SK-N-SH treated with all-trans-retinoic acid at 6 μM for 48 hours (cell line): ENCODE measurements around the gene EPHA4.

ENCODE experiments used
- ATAC-seq: fragments of 200-7000 bp; cut with Tn5 transposase; 3 replicates; pipeline ENCODE4 v1.9.1; 2020; ENCODE audit warnings: mild to moderate bottlenecking, moderate library complexity
- ARNTL ChIP-seq: fragments of 450-650 bp; formaldehyde crosslinking; IDR thresholded peaks from 2 replicates; pipeline ENCODE4 v1.5.0; 2020; ENCODE audit warnings: low read depth, mild to moderate bottlenecking, moderate library complexity, borderline replicate concordance
- BACH2 ChIP-seq: fragments of 250-450 bp; sonication (Bioruptor Pico); IDR thresholded peaks from 2 replicates; pipeline ENCODE4 v1.9.0; 2021; ENCODE audit warnings: mild to moderate bottlenecking, borderline replicate concordance
- CREB5 ChIP-seq: fragments of 250-450 bp; sonication (Bioruptor Pico); IDR thresholded peaks from 2 replicates; pipeline ENCODE4 v1.5.1; 2020; ENCODE audit warnings: low read depth, mild to moderate bottlenecking, moderate library complexity
- CSDC2 ChIP-seq: fragments of 250-450 bp; sonication (Bioruptor Pico); IDR thresholded peaks from 2 replicates; pipeline ENCODE4 v1.5.0; 2020; ENCODE audit warnings: mild to moderate bottlenecking, moderate library complexity
- ESRRG ChIP-seq: fragments of 250-450 bp; sonication (Bioruptor Pico); IDR thresholded peaks from 2 replicates; pipeline ENCODE4 v1.6.1; 2021; ENCODE audit warnings: mild to moderate bottlenecking
- GLIS3 ChIP-seq: fragments of 250-450 bp; sonication (Bioruptor Pico); IDR thresholded peaks from 2 replicates; pipeline ENCODE4 v1.5.0; 2020; ENCODE audit warnings: mild to moderate bottlenecking, moderate library complexity
- ISL1 ChIP-seq: fragments of 250-450 bp; sonication (Bioruptor Pico); IDR thresholded peaks from 2 replicates; pipeline ENCODE4 v2.1.2; 2022; ENCODE audit warnings: mild to moderate bottlenecking, moderate library complexity
- OSR1 ChIP-seq: fragments of 250-450 bp; sonication (Bioruptor Pico); IDR thresholded peaks from 2 replicates; pipeline ENCODE4 v1.8.0; 2022; ENCODE audit warnings: moderate library complexity, mild to moderate bottlenecking, inconsistent platforms
- PATZ1 ChIP-seq: fragments of 250-450 bp; sonication (Bioruptor Pico); IDR thresholded peaks from 2 replicates; pipeline ENCODE4 v1.8.0; 2020; ENCODE audit warnings: mild to moderate bottlenecking, moderate library complexity, borderline replicate concordance
- POU6F1 ChIP-seq: fragments of 250-450 bp; sonication (Bioruptor Pico); IDR thresholded peaks from 2 replicates; pipeline ENCODE4 v1.8.0; 2021; ENCODE audit warnings: low read depth, mild to moderate bottlenecking, moderate library complexity, borderline replicate concordance
- PPARA ChIP-seq: fragments of 250-450 bp; sonication (Bioruptor Pico); IDR thresholded peaks from 2 replicates; pipeline ENCODE4 v1.5.0; 2020; ENCODE audit warnings: mild to moderate bottlenecking, borderline replicate concordance
- RARB ChIP-seq: fragments of 250-450 bp; sonication (Bioruptor Pico); IDR thresholded peaks from 2 replicates; pipeline ENCODE4 v1.8.0; 2021; ENCODE audit warnings: mild to moderate bottlenecking, moderate library complexity
- SNAI2 ChIP-seq: fragments of 250-450 bp; sonication (Bioruptor Pico); IDR thresholded peaks from 2 replicates; pipeline ENCODE4 v1.5.0; 2020; ENCODE audit warnings: mild to moderate bottlenecking, moderate library complexity
- TCF4 ChIP-seq: fragments of 250-450 bp; sonication (Bioruptor Pico); IDR thresholded peaks from 2 replicates; pipeline ENCODE4 v1.8.0; 2021; ENCODE audit warnings: mild to moderate bottlenecking, moderate library complexity, borderline replicate concordance
- TOX ChIP-seq: fragments of 250-450 bp; sonication (Bioruptor Pico); IDR thresholded peaks from 2 replicates; pipeline ENCODE4 v1.8.0; 2021; ENCODE audit warnings: mild to moderate bottlenecking, moderate library complexity, borderline replicate concordance
- TSHZ2 ChIP-seq: fragments of 250-450 bp; sonication (Bioruptor Pico); IDR thresholded peaks from 2 replicates; pipeline ENCODE4 v1.5.0; 2020; ENCODE audit warnings: mild to moderate bottlenecking, moderate library complexity
- ZC3H10 ChIP-seq: fragments of 250-450 bp; sonication (Bioruptor Pico); IDR thresholded peaks from 2 replicates; pipeline ENCODE4 v1.5.1; 2021; ENCODE audit warnings: mild to moderate bottlenecking, moderate library complexity
- ZFP3 ChIP-seq: fragments of 250-450 bp; sonication (Bioruptor Pico); IDR thresholded peaks from 2 replicates; pipeline ENCODE4 v1.5.0; 2020; ENCODE audit warnings: mild to moderate bottlenecking, moderate library complexity
- ZFP30 ChIP-seq: fragments of 450-650 bp; formaldehyde crosslinking; IDR thresholded peaks from 2 replicates; pipeline ENCODE4 v1.5.0; 2022; ENCODE audit warnings: mild to moderate bottlenecking, moderate library complexity
- ZNF565 ChIP-seq: fragments of 450-650 bp; formaldehyde crosslinking; conservative IDR thresholded peaks from 2 replicates; pipeline ENCODE4 v1.5.0; 2020; ENCODE audit warnings: low read depth, mild to moderate bottlenecking, moderate library complexity
- ZNF70 ChIP-seq: fragments of 450-650 bp; formaldehyde crosslinking; IDR thresholded peaks from 2 replicates; pipeline ENCODE4 v1.5.0; 2020; ENCODE audit warnings: mild to moderate bottlenecking, moderate library complexity
- ZNF8 ChIP-seq: fragments of 450-650 bp; formaldehyde crosslinking; IDR thresholded peaks from 2 replicates; pipeline ENCODE4 v1.5.0; 2020; ENCODE audit warnings: mild to moderate bottlenecking, moderate library complexity

EPHA4 gene

GRCh38 chr2:221517696-221518151, 54.4 kb downstream of the EPHA4 start:
- no peak for ATAC-seq
- no peak for TF ChIP-seq ESRRG (CRISPR knock-in tag)
- no peak for TF ChIP-seq ZNF70 (CRISPR knock-in tag)
- no peak for TF ChIP-seq OSR1
- TF ChIP-seq BACH2 (CRISPR knock-in tag), result no peak
- TF ChIP-seq PPARA (CRISPR knock-in tag), result no peak
- no peak for TF ChIP-seq ZFP3 (CRISPR knock-in tag)
- TF ChIP-seq ZNF8 (CRISPR knock-in tag), result no peak
- no peak for TF ChIP-seq TOX (CRISPR knock-in tag)
- no peak for TF ChIP-seq TSHZ2 (CRISPR knock-in tag)
- no peak for TF ChIP-seq GLIS3 (CRISPR knock-in tag)

- no peak for TF ChIP-seq PATZ1 (CRISPR knock-in tag)
- TF ChIP-seq ZNF565 (CRISPR knock-in tag), result no peak
- no peak for TF ChIP-seq OSR1
- TF ChIP-seq ZC3H10, result no peak
- no peak for TF ChIP-seq TCF4 (CRISPR knock-in tag)
- TF ChIP-seq PPARA (CRISPR knock-in tag), result no peak
- TF ChIP-seq ZNF70 (CRISPR knock-in tag), result no peak
- TF ChIP-seq BACH2 (CRISPR knock-in tag), result no peak
- no peak for TF ChIP-seq ZFP3 (CRISPR knock-in tag)
- no peak for TF ChIP-seq POU6F1 (CRISPR knock-in tag)
- TF ChIP-seq TOX (CRISPR knock-in tag), result no peak
- TF ChIP-seq, all 23 proteins: peak for 0
- ATAC-seq, result no peak
These were observed 54.9 kb downstream of the EPHA4 start for GRCh38 chr2:221517146-221517695.

GRCh38 chr2:221515864-221516263, 56.2 kb downstream of the EPHA4 start:
- no peak for TF ChIP-seq ESRRG (CRISPR knock-in tag)
- TF ChIP-seq ZNF70 (CRISPR knock-in tag), result no peak
- TF ChIP-seq PATZ1 (CRISPR knock-in tag), result no peak
- no peak for TF ChIP-seq TCF4 (CRISPR knock-in tag)
- no peak for TF ChIP-seq CREB5 (CRISPR knock-in tag)
- TF ChIP-seq GLIS3 (CRISPR knock-in tag), result no peak
- no peak for TF ChIP-seq ISL1
- TF ChIP-seq CSDC2 (CRISPR knock-in tag), result no peak
- no peak for TF ChIP-seq BACH2 (CRISPR knock-in tag)
- TF ChIP-seq OSR1, result no peak
- TF ChIP-seq TSHZ2 (CRISPR knock-in tag), result no peak
- no peak for TF ChIP-seq TOX (CRISPR knock-in tag)
- no peak for TF ChIP-seq ZC3H10
- no peak for TF ChIP-seq SNAI2 (CRISPR knock-in tag)
- no peak for TF ChIP-seq ZFP30
- no peak for TF ChIP-seq PPARA (CRISPR knock-in tag)
- TF ChIP-seq RARB (CRISPR knock-in tag), result no peak
- TF ChIP-seq ZNF565 (CRISPR knock-in tag), result no peak
- TF ChIP-seq ARNTL (CRISPR knock-in tag), result no peak

More at GRCh38 chr2:221515864-221516263, 56.2 kb downstream of the EPHA4 start:
- no peak for ATAC-seq
